Kidney glomerular epithelial cell (primary cell): ENCODE results near the gene PHF21B.

Experiments used
- DNase-seq: peaks from one replicate; lab custom pipeline; 2025; lab: John Stamatoyannopoulos, UW

Gene PHF21B

GRCh38 chr22:44956840-44957767, 52.7 kb downstream of the PHF21B start:
- peak; percentile 1 for DNase-seq

DNA sequence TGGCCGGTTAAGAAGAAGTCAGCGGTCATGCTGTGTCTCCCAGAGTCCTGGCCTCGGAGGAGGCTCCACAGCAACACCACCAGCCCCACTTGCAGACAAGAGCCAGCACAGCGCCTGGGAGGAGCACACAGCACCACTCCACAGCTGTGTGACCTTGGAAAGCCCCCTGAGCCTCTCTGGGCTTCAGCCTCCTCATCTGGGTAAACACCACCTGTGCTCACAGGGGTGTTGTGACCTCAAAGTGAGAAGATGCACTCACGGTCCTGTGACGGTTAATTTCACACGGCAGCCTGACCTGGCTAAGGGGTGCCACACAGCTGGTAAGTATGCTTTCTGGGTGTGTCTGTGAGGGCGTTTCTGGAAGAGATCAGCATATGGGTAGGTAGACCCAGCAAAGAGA, 54.7 kb downstream of the PHF21B start:
- DNase-seq: no peak

GRCh38 chr22:44954149-44954548, 55.7 kb downstream of the PHF21B start:
- DNase-seq: no peak

DNA sequence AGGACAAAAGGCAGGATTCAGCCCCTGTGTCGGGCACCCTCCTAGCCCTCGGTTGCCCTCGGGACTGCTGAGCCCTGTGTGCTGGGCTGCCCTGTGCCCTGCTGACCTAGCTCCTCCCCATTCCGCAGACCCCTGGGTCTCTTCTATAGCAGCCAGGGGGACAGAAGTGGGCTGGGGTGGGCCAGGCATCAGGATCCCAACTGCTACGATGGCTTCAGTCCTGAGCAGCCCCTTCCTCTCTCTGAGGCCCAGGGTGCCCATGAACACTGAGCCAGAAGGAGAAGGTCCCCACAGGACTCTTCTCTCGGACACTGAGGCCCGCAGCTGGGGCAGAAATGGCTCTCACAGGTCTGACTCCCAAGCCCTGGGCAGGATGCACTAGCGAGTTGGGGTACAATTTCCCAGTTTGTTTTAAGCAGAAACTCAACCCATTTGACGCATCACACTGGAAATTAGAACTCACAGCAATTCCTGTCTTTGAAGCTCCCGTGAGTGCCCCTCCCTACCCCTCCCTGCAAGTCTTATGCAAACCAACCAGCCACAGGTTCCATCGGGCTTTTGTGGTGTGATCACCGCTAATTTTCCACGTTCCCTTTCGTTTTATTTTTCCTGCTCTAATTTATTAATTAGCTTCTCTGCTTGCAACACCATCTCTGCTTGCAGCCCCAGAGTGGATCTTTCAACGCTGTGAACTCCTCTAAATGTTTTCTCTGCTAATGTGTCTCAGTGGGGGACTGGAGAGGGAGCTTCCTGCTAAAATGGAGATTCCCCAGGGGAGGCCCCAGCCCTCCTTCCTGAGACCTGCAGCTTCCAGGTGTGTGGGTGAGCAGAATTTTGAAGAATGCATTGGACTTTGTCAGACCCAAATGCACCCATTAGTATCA, 56.7 kb downstream of the PHF21B start:
- no peak for DNase-seq

- no peak for DNase-seq
Measured at GRCh38 chr22:44951510-44951816, 58.3 kb downstream of the PHF21B start.

GRCh38 chr22:44950806-44951509, 58.8 kb downstream of the PHF21B start:
- no peak for DNase-seq

DNA sequence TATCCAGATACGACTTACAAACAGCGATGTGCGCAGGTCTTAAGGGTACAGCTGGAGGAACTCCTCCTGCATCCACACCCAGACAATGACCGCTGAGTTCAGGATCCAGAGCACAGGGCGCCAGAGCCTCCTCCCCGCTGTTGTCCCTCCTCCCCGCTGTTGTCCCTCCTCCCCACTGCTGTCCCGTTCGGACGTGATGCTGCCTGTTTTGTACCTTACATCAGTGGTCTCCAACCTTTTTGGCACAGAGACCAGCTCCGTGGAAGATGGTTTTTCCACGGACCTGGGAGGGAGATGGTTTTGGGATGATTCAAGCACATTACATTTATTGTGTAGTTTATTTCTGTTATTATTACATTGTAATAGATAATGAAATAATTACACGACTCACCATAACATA, 62.0 kb downstream of the PHF21B start:
- no peak for DNase-seq

DNA sequence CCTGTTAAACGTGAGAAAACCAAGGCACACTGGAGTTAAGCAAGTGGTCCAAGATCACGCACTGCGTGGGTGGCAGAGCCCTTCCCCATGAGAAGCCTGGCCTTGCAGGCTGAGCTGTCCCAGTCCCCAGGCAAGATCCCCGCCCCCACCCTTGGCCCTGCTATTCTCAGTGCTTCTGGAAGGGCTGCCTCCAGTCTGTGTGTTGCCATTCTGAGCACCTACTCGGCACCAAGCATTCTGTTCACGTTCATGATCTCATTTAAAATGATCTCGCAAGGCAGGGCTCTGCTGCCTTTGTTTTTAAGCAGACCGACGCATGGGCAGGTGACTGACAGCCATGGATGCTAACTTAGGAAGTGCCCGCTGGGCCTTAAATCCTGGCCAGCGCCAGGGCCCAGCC, 62.8 kb downstream of the PHF21B start:
- DNase-seq: no peak

- DNase-seq: no peak
Measured at GRCh38 chr22:44944883-44945601, 64.8 kb downstream of the PHF21B start.

GRCh38 chr22:44943701-44944324, 66.0 kb downstream of the PHF21B start:
- DNase-seq: no peak

DNA sequence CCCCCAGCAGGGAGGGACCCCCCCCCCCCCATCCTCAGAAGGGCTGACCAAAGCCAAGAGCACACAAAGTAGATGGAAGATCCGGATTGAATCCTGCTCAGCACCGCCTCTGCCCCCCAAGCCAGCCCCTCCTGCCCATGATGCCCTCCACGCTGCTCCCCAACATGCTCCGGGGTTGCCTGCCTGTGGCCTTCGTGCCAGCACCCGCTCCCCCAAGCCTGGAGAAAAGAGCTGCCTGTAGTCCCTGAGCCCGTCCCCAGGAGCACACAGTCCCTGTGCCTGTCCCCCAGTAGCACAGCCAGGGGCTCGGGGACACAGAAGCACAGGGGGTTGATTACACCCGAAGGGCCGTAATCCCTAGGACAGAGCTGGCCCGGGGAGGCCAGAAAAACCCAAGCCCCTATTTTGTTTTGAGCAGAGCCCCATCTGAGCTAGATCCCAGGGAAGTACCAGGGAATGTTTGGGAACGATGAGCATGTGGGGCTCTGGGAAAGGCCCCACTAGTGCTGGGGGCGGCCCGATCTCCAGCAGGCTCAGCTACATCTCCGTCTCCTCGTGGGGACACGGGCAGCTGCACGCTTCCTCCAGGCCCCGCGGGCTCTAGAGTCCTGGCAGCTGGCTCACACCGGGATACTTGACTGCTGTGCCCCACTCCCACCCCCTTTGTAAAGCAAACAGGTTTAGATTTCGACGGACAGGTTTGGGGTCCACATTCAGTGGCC, 66.7 kb downstream of the PHF21B start:
- no peak for DNase-seq

- no peak for DNase-seq
Measured at GRCh38 chr22:44942056-44942455, 67.7 kb downstream of the PHF21B start.

DNA sequence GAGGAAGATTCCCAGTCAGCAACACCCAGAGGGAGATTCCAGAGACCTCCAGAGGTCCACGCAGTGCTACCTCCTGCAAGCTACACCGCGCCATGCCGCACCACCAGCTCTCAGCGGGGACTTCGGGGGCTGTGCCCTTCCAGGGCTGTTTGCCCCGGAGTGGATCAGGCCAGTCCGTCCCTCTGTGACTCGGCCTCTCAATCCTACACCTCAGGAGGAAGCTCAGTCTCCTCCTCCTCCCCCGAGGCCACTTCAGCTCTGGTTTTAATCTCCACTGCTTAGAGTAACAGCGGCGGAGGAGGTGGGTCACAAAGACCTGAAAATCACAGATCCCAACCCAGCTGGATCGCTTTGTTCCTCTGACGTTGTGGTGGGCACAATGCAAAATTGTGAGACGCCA, 68.6 kb downstream of the PHF21B start:
- no peak for DNase-seq

GRCh38 chr22:44940130-44940529, 69.7 kb downstream of the PHF21B start:
- no peak for DNase-seq

GRCh38 chr22:44939451-44939850, 70.4 kb downstream of the PHF21B start:
- DNase-seq: no peak

- DNase-seq: no peak
Measured at GRCh38 chr22:44938886-44939285, 70.9 kb downstream of the PHF21B start.

DNA sequence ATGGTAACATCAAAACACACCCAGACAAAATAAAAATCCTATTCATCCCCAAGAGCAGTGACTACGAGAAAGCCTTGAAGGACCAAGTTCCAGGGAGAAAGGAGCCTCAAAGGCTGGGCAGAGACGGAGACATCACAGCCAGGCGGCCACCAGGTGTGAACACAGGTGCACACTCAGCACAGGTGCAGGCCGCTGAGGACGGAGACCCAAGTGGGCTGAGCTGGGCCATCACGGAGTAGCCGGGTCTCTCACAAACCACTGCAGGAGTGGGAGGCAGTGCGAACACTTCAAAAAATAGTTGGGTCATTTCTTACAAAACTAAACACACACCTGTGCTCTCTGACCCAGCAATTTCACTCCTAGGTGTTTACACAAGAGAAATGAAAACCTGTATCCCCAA, 72.6 kb downstream of the PHF21B start:
- no peak for DNase-seq

- no peak for DNase-seq
Measured at GRCh38 chr22:44936201-44936600, 73.6 kb downstream of the PHF21B start.

DNA sequence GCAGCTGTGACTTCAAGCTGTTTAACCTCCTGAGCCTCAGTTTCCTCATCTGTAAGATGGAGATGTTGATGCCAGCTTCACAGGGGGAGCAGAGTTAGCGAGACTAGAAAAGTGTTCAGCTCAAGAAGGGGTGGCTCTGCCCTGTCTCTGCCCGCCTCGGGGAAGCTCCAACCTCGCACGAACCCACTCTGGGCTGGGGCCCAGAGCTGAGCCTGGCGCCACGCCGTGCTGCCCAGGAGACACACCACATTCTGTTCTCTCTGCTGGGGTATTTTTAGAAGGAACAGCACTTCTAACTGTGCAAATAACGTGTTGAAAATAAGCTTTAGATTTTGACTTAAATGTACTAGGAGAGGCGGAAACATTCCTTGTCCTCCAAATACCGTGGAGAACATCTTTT, 74.1 kb downstream of the PHF21B start:
- DNase-seq: no peak

GRCh38 chr22:44934454-44934735, 75.4 kb downstream of the PHF21B start:
- no peak for DNase-seq
